GM19193 (cell line): ENCODE results near the gene ETS1.

Experiments
- POLR2A ChIP-seq: IDR thresholded peaks from 4 replicates; pipeline ENCODE4 v1.6.1; 2011; ENCODE audit not compliant: insufficient read depth, insufficient read length; ENCODE audit errors: extremely low read depth

Gene ETS1

DNA sequence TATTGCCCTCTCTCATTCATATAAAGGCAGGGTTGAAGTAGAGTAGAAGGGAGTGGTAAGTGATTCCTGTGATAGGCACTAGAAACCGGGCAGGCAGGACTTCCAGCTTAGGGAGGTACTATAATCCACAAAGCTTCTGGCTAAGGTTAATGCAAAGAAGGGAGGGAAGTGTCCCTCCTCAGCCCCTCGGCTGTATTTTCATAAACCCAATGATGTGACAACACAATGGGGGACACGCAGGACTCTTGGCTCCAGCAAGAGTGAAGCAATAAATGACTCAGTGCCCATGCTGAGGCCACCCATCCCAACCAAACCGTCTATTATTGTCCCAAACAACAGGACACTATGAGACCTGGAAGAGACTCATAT, 90.7 kb downstream of the ETS1 start:
- peak; percentile 14 for TF ChIP-seq POLR2A

DNA sequence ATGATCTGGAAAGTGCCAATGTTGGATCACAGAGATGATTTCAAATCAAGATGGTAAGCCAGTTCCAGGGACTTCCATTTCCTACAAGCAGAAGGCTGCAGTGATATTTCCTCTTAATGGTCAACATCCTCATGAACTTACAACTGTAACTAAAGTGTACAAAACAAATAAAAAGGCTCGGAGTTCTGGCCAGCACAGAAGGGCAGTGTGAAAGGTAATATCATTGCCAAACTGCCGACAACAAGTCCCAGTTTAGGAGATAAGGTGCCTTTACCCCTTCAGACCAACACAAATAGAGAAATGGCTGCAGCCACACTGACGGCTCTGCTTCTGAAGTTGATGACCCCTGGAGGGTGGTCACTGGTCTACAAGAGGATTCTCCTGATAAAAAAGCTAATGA, 91.1 kb downstream of the ETS1 start:
- no peak for TF ChIP-seq POLR2A

DNA sequence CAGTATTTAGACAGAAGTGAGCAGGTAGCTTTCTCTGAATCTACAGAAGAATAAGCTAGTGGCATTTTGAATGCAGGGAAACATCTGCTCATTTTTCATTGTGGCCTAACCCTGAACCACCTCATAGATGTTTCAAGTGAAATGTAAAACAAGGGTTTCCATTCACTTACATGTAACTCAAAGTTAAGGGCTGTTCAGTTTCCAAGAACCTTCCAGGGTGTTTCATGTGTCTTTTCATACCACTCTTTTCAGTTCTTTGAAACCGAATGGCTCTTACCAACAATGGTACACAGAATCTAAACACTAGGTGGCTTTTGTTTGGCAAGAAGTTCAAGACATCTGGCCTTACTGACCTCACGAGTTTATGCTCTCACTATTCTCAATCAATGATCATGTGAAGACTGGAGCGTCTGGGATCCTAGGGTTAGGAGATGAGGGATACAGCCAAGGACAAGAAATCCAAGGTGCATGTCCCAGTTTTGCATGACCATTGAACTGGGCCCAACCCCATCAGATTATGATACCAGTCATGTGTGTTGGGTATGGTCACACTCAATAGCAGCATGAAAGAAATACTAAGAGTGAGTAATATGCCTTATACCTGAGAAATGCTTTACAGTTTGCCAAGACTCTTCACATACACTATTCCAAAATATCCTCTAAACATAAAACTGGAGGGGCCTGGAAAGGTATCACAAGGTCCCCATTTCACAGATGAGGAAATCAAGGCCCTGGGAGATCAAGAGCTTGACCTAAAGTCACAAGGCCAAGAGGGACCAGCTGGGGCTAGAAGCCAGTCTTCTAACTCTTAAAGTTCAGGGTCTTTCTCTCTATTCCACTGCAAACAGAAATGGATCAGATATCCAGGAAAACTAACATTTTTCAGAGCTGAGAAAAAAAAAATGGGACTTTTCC, 92.7 kb downstream of the ETS1 start:
- no peak for TF ChIP-seq POLR2A

DNA sequence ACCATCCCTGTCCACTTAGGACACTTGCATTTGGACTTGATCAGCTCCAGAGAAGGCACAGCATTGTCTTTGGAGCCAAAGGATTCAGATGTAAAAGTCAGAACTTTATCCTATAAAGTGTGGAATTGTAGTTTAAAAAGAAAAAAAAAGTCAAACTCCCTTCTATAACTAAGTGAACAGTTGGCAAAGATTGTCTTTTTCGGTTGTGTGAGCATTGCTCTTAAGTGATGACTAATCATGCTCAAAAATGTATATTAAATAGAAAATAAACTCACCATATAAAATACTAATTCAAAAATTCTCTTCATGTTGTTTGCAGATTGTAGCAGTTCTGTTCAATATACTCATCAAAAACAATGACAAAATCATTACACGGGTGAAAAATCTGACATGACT, 93.8 kb downstream of the ETS1 start:
- no peak for TF ChIP-seq POLR2A

DNA sequence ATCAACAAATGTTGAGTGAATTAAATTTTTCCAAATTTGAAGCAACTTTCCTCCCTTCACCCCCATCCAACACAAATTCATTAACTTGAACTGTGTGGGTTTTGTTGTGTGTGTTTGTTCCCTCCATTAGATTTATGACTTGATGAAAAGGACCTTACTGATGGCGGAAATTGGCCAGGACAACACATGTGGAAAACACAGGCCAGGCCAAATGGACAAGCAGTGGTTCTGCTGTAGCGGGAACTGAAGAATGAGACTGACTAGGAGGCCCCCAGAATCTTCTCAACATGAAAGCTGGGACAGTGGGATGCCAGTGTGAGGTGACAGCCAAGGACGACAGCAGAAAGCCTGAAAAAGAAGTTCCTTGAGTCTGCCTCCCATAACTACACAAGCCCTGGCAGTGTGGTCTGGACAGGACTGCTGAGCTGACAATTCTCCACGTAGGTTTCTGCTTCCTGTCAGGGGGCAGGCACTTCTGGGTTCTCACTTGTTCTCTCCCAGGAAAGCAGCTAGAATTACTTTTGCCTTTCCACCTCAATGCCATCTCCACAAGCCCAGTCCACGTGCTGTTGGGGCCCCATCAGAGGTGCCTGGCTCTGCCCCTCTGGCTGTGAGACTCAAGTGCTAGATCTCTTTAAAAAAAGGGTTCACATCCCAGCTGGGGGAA, 94.3 kb downstream of the ETS1 start:
- no peak for TF ChIP-seq POLR2A

DNA sequence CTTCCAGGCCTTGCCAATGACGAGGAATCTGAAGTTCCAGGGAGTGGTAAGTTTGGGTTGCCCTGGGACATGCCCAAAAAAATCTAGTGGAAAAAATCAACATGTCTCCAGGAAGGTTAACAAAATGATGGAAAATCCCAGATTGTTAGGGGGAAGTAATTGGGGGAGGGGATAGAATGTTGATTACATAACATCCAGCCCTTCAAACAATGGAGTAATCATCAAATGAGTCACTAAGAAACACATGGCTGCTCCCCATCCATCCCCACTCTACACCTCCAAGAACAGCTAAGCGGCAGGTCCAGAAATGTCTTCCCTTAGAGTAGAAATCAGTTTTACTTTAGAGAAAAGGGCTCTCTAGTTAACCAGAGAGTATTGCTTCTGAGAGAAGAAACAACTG, 94.9 kb downstream of the ETS1 start:
- TF ChIP-seq POLR2A: no peak

DNA sequence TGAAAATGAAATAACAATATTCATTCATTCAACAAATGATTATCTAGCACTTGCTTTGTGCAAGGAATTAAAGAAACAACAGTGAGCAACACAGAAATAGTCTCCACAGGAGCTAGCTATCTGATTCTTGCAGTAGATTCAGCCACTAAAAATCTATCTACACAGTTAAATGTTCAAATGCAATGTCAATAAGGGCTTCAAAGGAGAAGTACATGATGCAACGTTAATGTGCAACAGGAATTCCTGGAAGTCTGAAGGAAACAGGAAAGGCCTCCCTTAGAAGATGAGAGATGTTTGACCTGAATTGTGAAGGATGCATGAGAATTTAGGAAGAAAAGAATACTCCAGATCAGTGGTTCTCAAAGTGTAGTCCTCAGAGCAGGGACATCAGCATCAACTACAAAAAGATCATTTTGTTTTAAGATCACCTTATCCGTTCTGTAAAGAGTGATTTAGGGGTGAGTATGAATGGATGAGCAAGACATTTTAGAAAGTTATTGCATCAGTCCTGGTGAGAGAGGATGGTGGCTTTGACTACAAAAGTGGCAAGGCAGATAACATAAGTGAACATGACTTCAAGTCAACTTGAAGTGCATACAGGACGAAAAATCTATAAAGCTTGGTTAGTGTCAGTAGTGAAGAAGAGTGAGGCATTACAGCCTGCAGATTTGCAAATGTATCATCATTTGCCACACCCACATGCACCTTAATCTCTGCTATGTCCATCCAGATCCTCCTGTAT, 96.0 kb downstream of the ETS1 start:
- no peak for TF ChIP-seq POLR2A

DNA sequence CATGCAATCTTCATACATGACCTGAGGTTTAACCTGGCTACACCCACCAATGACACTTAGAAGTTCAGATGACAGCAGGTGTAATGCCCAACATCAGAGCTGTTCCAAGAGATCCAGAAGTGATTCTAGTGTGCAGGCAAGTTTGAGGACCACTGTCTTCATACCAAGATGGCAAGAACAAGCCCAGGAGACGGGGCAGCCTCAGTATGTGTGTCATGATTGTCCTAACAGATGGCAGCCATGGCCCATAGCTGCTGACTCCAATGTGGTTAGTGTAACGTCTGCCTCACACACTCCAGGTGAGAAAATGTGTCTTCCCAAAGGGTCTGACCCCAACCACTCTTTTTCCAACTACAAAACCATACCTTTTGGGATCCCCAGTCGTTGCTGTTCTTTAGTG, 97.3 kb downstream of the ETS1 start:
- no peak for TF ChIP-seq POLR2A

DNA sequence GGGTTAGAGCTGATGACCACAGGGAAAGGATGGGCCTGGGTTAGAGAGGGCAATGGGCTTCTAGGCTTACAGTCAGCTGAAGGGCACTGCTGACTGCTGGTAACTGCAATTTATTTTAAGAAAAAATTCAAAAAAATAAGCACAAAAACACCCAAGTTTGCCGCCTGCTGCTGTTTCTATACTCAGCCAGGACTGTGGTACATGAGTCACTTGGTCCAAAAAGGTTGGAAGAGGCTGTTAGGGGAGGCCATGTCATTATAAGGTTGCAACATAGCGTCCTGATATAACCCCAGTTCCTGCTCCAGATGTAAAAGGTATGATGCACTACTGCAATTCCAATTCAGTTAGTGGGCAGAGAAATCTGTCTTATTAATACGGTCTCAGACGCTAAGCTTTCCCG, 98.9 kb downstream of the ETS1 start:
- no peak for TF ChIP-seq POLR2A

DNA sequence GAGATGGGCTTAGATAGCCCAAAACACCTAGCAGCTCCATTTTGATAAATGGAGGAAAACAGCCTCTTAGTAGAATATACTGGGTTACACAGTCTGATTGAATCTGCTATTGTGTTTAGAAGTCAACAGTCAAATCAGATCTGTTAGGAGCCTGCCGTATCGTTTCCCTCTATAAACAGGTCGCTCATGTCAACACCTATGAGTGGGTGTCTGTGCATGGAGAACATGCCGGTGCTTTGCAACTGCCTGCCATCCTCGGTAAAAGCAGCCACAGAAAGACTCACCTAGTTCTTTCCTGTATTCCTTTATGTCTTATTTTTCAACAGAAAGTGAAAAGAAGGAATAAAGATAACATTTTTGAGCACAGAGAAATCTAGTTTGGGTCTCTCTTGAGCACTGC, 99.4 kb downstream of the ETS1 start:
- no peak for TF ChIP-seq POLR2A

DNA sequence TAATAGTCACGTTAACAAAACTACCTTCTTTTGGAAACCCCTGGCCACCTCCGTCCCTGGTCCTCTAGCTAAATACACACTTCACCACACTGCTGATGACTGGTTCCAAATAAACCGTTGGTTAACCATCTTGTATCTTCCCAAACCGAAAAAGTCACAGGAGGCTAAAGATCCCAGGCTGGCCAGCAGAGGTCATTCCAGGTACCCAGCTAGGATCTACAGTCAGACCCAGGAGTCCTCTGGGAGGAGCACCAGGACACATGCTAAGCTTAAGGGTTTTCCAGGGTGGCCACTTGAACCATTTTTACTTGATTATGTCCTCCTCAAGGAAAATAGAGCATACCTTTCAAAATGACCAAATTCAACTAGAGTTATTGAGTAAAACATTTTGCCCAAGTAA, 103.2 kb downstream of the ETS1 start:
- TF ChIP-seq POLR2A: no peak

DNA sequence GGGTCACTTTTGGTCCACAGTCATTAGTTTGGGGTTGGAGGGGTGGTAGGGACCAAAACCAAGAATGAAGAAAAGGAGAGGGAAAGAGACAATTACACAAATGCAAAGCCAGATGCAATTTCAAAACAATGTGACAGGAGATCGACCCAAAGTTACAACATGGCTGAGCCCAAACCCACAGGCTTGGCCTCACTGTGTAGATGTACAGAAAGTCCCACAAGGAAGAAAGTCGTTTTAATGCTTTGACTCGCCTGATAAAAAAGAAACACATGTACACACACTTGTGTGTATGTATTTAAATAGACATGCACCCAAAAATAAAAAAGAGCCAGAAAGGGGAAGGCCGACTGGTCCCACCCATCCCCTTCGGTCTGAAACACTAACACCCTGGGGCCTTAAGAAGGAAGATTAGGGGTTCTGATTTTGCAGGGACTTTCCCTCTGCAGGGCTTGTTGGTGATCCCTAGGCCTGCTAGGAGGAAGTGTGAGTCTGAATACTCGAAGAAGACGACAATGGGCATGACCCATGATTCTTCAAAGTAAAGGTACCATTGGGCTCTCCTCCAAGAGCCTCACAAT, 104.1 kb downstream of the ETS1 start:
- no peak for TF ChIP-seq POLR2A

DNA sequence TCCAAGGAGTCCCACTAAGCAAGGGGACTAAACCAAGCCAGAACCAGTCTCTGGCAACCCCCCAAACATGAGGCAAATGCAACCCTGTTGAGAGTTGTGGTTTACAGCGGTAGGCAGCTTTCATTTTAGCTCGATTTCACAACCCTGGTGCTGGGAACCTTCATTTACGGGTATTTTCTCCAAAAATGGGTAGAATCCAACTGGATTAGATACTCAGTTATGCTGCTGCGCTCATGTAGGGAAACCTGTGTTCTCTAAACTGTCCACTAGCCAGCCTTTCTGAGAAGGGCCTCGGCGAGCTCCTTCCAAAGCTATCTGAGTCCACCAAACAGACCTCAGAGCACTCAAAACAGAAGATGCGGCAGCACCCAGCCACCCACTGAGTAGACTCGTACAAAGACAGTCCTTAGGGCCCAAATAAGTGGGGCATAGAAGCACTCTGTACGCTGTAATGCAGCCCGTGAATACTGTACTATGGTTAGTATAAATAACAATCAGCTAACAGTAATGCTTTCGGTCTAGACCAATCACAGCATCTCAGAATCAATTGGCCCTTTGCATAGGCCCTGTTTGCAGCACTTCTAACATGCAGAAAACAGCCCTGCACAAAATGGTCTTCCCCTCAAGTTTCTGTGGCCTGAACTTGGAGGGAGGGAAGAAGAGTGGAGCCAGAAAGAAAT, 104.7 kb downstream of the ETS1 start:
- TF ChIP-seq POLR2A: no peak

DNA sequence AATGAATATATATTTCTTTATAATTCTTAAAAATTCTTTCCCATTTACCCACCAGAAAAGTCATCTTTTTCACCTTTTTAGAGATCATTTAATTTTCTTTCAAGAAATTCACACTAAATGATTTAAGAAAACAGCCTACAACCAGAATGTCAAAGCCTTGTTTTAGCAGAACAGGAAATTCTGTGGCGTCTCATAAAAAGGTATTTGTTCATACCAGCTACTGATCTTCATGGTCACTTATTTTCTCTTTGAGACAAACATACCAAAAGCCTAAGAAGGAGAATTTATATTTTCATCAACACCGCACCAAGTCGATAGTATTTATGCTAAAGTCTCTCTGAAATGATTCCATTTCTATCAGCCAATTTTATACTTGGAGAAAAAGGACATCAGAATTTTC, 105.3 kb downstream of the ETS1 start:
- TF ChIP-seq POLR2A: no peak

DNA sequence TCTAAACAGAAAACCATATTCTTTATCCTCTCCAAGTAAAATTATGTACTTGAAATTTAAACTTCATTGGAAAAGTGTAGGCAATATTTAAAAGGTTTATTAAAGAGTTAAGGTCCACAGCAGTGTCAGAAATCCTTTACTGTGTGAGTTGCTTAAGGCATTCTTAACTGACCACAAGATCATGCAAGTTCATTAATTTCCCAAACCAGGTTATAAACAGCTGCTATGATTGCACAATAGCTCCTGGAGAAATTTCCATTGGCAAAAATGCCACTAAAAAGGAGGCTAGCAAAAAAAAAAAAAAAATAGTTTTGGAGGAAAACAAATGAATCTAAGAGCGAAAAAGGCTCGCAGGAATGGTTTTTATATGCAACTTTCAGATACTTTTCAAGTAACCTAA, 106.2 kb downstream of the ETS1 start:
- no peak for TF ChIP-seq POLR2A

DNA sequence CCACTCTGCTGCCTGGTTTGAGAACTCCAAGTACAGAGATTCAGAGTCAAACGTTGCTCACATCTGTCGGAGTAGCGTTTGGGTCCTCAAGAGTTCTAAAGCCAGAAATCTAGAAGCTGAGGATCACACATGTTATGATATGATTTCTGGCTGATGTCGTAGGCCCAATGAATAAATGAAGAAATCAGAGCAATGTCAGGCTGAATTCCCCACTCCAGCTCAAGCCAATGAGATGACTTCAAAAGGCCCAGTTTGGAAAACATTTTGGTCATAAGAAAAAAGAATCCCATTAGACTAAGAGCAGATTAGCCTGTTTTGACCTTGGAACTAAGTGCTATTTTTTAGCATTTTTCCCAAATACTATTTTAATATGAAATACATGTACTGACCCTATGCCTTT, 106.7 kb downstream of the ETS1 start:
- no peak for TF ChIP-seq POLR2A

DNA sequence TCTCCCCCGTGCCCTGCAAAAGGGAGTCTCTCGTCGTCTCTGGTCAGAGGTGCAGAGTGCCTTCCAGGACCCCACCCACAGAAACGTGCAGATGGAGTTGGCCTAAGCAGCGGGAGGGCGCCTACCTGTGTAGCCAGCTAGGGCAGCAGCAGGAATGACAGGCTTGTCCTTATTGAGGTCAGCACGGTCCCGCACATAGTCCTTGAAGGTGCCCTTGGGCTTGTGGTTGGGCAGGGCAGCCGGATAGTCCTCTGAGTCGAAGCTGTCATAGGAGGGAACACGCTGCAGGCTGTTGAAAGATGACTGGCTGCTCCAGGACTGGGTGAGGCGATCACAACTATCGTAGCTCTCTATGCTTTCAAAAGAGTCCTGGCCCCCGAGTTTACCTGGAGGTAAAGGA, 107.3 kb downstream of the ETS1 start:
- no peak for TF ChIP-seq POLR2A
